CD14-positive monocyte (primary cell): ENCODE data around the gene CNP. TPM values are rescaled to one million over a fixed set of nuclear protein-coding genes. Genes with fewer than 3 reads are reported as not detected.

ENCODE experiments used
- DNase-seq, 3 donors: peaks; one replicate each; pipeline ENCODE4 v3.0.0-alpha.2; 2011 to 2022
- H2AFZ ChIP-seq: 2 replicates; pipeline ENCODE4 v1.6.0; 2012; ENCODE audit warnings: mild to moderate bottlenecking, low read depth, low read length, inconsistent platforms; ENCODE audit not compliant: insufficient read depth, poor library complexity, severe bottlenecking
- H3K27ac ChIP-seq, 2 donors: 1 replicate in 1 of 2; 2 replicates in 1 of 2; pipeline ENCODE4 v1.5.1; 2012 to 2013; ENCODE audit warnings: low read length in 2 of 2, control low read depth in 1 of 2, inconsistent platforms in 1 of 2, low read depth in 1 of 2, mild to moderate bottlenecking in 1 of 2
- H3K27me3 ChIP-seq, 2 donors: one replicate each; pipeline versions ENCODE4 v1.6.0 to v1.6.1; 2011 to 2013; ENCODE audit warnings: low read length in 2 of 2; ENCODE audit not compliant: control insufficient read depth in 2 of 2, insufficient read depth in 2 of 2
- H3K36me3 ChIP-seq, 2 donors: replicated peaks in 1 of 2; 1 replicate in 1 of 2; 2 replicates in 1 of 2; pipeline versions ENCODE4 v1.5.1 to v1.6.1; 2012 to 2013; ENCODE audit warnings: low read length in 2 of 2, control low read depth in 1 of 2, inconsistent platforms in 1 of 2, mild to moderate bottlenecking in 1 of 2; ENCODE audit not compliant: insufficient read depth in 2 of 2, control insufficient read depth in 1 of 2
- H3K4me1 ChIP-seq, 2 donors: 1 replicate in 1 of 2; 2 replicates in 1 of 2; pipeline versions ENCODE4 v1.5.1 to v1.6.1; 2012 to 2013; ENCODE audit warnings: low read length in 2 of 2, control low read depth in 1 of 2, inconsistent platforms in 1 of 2, mild to moderate bottlenecking in 1 of 2, moderate library complexity in 1 of 2; ENCODE audit not compliant: insufficient read depth in 2 of 2, control insufficient read depth in 1 of 2
- H3K4me2 ChIP-seq: replicated peaks from 2 replicates; pipeline ENCODE3; 2012; ENCODE audit warnings: low read length, moderate library complexity, mild to moderate bottlenecking; ENCODE audit not compliant: poor library complexity, severe bottlenecking; ENCODE audit errors: extremely low read depth
- H3K4me3 ChIP-seq, 3 experiments: fragments of 200-600 bp in 1 of 3; sonication (generic) in 1 of 3; replicated peaks in 1 of 3; 1 replicate in 2 of 3; 2 replicates in 1 of 3; pipeline ENCODE4 v1.5.1; 2011 to 2013; ENCODE audit warnings: low read length in 3 of 3, mild to moderate bottlenecking in 3 of 3, control low read depth in 2 of 3, low read depth in 2 of 3, inconsistent platforms in 1 of 3, moderate library complexity in 1 of 3
- H3K79me2 ChIP-seq: 2 replicates; pipeline ENCODE4 v1.6.0; 2012; ENCODE audit warnings: mild to moderate bottlenecking, control low read depth, inconsistent platforms, low read length, moderate library complexity; ENCODE audit not compliant: insufficient read depth
- H3K9ac ChIP-seq: 2 replicates; pipeline ENCODE4 v1.6.0; 2017; ENCODE audit warnings: low read length, mild to moderate bottlenecking; ENCODE audit not compliant: insufficient read depth, poor library complexity, severe bottlenecking
- H3K9me3 ChIP-seq, 2 donors: replicated peaks in 1 of 2; 1 replicate in 1 of 2; 2 replicates in 1 of 2; pipeline versions ENCODE4 v1.5.1 to v1.6.1; 2012 to 2013; ENCODE audit warnings: low read length in 2 of 2, control low read depth in 1 of 2; ENCODE audit not compliant: control insufficient read depth in 1 of 2, insufficient read depth in 1 of 2
- H4K20me1 ChIP-seq: 2 replicates; pipeline ENCODE4 v1.6.0; 2012; ENCODE audit warnings: mild to moderate bottlenecking, low read length, control low read depth, moderate library complexity; ENCODE audit not compliant: insufficient read depth
- H3K27ac Mint-ChIP-seq, 7 donors: one replicate each; pipeline ENCODE4 v1.8.0; 2020; ENCODE audit warnings: mild to moderate bottlenecking in 7 of 7, mixed read lengths in 7 of 7, moderate library complexity in 6 of 7, inconsistent platforms in 2 of 7
- H3K27me3 Mint-ChIP-seq, 3 donors: one replicate each; pipeline ENCODE4 v1.8.0; 2021 to 2022; ENCODE audit warnings: low read depth in 3 of 3, mild to moderate bottlenecking in 3 of 3, mixed read lengths in 3 of 3, moderate library complexity in 3 of 3, inconsistent platforms in 1 of 3
- H3K36me3 Mint-ChIP-seq, 2 donors: one replicate each; pipeline ENCODE4 v1.8.0; 2020; ENCODE audit warnings: mixed read lengths in 2 of 2, inconsistent platforms in 1 of 2, mild to moderate bottlenecking in 1 of 2
- H3K4me1 Mint-ChIP-seq: one replicate; pipeline ENCODE4 v1.8.0; 2020; ENCODE audit warnings: mild to moderate bottlenecking, mixed read lengths
- H3K4me3 Mint-ChIP-seq, 2 donors: one replicate each; pipeline ENCODE4 v1.8.0; 2020; ENCODE audit warnings: mild to moderate bottlenecking in 2 of 2, mixed read lengths in 2 of 2, moderate library complexity in 1 of 2
- H3K9me3 Mint-ChIP-seq, 7 donors: one replicate each; pipeline ENCODE4 v1.8.0; 2020 to 2022; ENCODE audit warnings: mixed read lengths in 7 of 7, mild to moderate bottlenecking in 6 of 7, moderate library complexity in 6 of 7, inconsistent platforms in 2 of 7
- WGBS: methylation state at CpG from one replicate; pipeline ENCODE4 v1.1.5; 2013; ENCODE audit warnings: missing lambda C conversion rate; ENCODE audit not compliant: insufficient coverage; 5-methylcytosine and 5-hydroxymethylcytosine counted together
- intact Hi-C, 2 donors: fragments of 100-400 bp; cut with micrococcal nuclease; formaldehyde crosslinking; loops; one replicate each; pipeline versions ENCODE4 v1.15.0 to v1.15.1; 2023
- polyA plus RNA-seq, 3 donors: library from polyadenylated mRNA; depleted of rRNA in 1 of 3; unstranded in 2 of 3; stranded (reverse) in 1 of 3; fragments of 300-500 nt in 2 of 3; fragments of >200 nt in 1 of 3; fragmentation: Illumina TruSeq in 2 of 3; gene quantifications; 1 replicate in 2 of 3; 2 replicates in 1 of 3; pipeline ENCODE4 v1.2.3, GENCODE V29; 2012 to 2021
- TF ChIP-seq, protein P1 (sequence below): fragments of 200-600 bp; IDR thresholded peaks from one replicate; pipeline ENCODE4 v1.8.0; 2022; ENCODE audit warnings: antibody characterized with exemption, mild to moderate bottlenecking

The CNP gene
- polyA plus RNA-seq, 3 donors: 19.0 to 50.2 (median 47.0) TPM

DNA sequence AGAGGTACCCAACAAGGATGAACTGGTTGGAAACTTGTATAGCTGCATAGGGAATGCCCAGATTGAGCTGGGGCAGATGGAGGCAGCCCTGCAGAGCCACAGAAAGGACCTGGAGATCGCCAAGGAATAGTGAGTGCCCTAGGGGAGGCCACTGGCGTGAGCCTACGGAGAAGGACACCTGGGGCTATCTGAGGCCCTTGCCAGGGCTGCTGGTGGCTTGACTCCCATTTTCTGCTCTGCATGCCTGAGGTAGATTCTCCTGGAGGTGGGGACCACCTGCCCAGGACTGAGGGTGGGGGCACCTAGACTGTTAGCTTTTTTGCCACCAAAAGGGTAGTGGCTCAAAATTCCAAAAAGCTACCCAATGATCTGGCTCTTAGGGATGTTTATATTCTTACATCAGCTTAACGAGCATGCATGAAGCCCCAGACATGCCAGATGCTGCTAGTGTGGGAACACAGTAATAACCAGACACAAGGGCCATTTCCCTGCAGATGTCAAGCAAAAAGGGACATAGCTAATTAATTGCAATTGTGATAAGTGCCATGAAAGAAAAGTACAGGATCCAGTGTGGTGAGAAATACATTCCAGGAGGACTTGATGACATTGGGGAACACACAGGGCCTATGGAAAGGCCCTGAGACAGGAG lies 27.4 kb upstream of the CNP start:
- Mint-ChIP-seq H3K4me1 (no peaks in the 10 kb centered on the region), H3K9me3 (no peaks in the 10 kb centered on the region), H3K27me3 (peaks cover 2 to 4% (median 2%) of the 10 kb centered on the region in 3 donors), H3K36me3 (no peaks in the 10 kb centered on the region), H3K4me3 (no peak overlapping the region), H3K27ac (no peak overlapping the region)
- no peaks in the 10 kb centered on the region for H3K36me3 ChIP-seq
- no peak overlapping the region for H3K4me2 ChIP-seq
- no peak overlapping the region for H2AFZ ChIP-seq
- no peaks in the 10 kb centered on the region for H3K9me3 ChIP-seq
- no peaks in the 10 kb centered on the region for H4K20me1 ChIP-seq
- no peaks in the 10 kb centered on the region for H3K27me3 ChIP-seq
- H3K27ac ChIP-seq: no peak overlapping the region
- no peak for DNase-seq
- H3K4me3 ChIP-seq: no peak overlapping the region
- 95% methylated on average over 4 of the region's 4 CpGs for WGBS
- intact Hi-C loops: loop anchor here in 1 of 2 donors (5.0 kb wide), 1 partner anchor 33 kb away; no protein-coding TSS in a partner anchor
- H3K4me1 ChIP-seq: no peaks in the 10 kb centered on the region
- H3K79me2 ChIP-seq: no peaks in the 10 kb centered on the region
- H3K9ac ChIP-seq: no peak overlapping the region
- TF ChIP-seq, protein P1, sequence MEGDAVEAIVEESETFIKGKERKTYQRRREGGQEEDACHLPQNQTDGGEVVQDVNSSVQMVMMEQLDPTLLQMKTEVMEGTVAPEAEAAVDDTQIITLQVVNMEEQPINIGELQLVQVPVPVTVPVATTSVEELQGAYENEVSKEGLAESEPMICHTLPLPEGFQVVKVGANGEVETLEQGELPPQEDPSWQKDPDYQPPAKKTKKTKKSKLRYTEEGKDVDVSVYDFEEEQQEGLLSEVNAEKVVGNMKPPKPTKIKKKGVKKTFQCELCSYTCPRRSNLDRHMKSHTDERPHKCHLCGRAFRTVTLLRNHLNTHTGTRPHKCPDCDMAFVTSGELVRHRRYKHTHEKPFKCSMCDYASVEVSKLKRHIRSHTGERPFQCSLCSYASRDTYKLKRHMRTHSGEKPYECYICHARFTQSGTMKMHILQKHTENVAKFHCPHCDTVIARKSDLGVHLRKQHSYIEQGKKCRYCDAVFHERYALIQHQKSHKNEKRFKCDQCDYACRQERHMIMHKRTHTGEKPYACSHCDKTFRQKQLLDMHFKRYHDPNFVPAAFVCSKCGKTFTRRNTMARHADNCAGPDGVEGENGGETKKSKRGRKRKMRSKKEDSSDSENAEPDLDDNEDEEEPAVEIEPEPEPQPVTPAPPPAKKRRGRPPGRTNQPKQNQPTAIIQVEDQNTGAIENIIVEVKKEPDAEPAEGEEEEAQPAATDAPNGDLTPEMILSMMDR: no peak

- no peak overlapping the region for H3K9ac ChIP-seq
- H3K79me2 ChIP-seq: no peaks in the 10 kb centered on the region
- no peak for DNase-seq
- WGBS: 95% methylated on average over 6 of the region's 6 CpGs
- peaks cover 2 to 4% (median 2%) of the 10 kb centered on the region in 3 donors for H3K27me3 Mint-ChIP-seq
- H3K4me1 Mint-ChIP-seq: no peaks in the 10 kb centered on the region
- TF ChIP-seq, protein P1: no peak
- no peaks in the 10 kb centered on the region for H3K36me3 Mint-ChIP-seq
- H3K4me3 Mint-ChIP-seq: no peak overlapping the region
- intact Hi-C loops: loop anchor here in 1 of 2 donors (5.0 kb wide), 1 partner anchor 33 kb away; no protein-coding TSS in a partner anchor
- no peaks in the 10 kb centered on the region for H3K9me3 ChIP-seq
- H3K4me1 ChIP-seq: no peaks in the 10 kb centered on the region
- H2AFZ ChIP-seq: no peak overlapping the region
- H3K4me2 ChIP-seq: no peak overlapping the region
- H3K36me3 ChIP-seq: no peaks in the 10 kb centered on the region
- no peaks in the 10 kb centered on the region for H4K20me1 ChIP-seq
- H3K27ac Mint-ChIP-seq: no peak overlapping the region
- H3K4me3 ChIP-seq: no peak overlapping the region
- no peaks in the 10 kb centered on the region for H3K9me3 Mint-ChIP-seq
- H3K27me3 ChIP-seq: no peaks in the 10 kb centered on the region
- no peak overlapping the region for H3K27ac ChIP-seq
Measured at GRCh38 chr17:41939693-41940090, 26.9 kb upstream of the CNP start.
